GM18909 (cell line): ENCODE data around the gene XAGE1A.
"Not testable (repeated sequence)": the region's sequence is repeated elsewhere in the genome, so short reads cannot be mapped to it uniquely, and the experiment has no call there.

Experiments
- ATAC-seq: cut with Tn5 transposase; IDR thresholded peaks from one replicate; pipeline ENCODE4 v1.9.1; 2021; ENCODE audit warnings: mild to moderate bottlenecking; ENCODE audit not compliant: unreplicated experiment, poor library complexity

XAGE1A gene

DNA sequence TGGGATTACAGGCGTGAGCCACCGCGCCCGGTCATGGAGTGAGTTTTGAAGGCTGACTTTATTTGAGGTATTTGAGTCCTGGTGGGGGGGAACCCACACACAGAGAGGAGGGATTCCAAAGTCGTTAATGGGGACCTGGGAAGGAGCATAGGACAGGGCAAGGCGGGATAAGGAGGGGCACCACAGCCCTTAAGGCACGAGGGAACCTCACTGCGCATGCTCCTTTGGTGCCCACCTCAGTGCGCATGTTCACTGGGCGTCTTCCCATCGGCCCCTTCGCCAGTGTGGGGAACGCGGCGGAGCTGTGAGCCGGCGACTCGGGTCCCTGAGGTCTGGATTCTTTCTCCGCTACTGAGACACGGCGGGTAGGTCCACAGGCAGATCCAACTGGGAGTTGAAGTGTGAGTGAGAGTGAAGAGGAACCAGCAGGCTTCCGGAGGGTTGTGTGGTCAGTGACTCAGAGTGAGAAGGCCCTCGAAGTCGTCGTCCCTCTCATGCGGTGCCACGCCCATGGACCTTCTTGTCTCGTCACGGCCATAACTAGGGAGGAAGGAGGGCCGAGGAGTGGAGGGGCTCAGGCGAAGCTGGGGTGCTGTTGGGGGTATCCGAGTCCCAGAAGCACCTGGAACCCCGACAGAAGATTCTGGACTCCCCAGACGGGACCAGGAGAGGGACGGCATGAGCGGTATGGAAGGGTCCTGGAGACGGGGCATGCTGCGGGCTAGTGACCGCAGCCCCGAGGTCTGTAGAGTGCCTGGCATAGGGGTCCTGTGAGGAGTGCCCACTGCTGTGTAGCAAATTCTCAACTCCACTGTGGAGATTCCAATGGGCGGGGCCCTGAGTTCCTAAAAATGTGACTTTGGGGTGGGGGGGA, at the start of gene XAGE1A:
XAGE1A (plus strand) TSS at position 264 of the 874 bp plus-strand sequence. CDS start 1,554 bp downstream, outside the sequence.
- ATAC-seq, result not testable (repeated sequence)

- not testable (repeated sequence) for ATAC-seq
These were observed 43.6 kb upstream of the XAGE1A start for GRCh38 chrX:52452031-52452430.

GRCh38 chrX:52471301-52471700, 24.3 kb upstream of the XAGE1A start:
- ATAC-seq, result not testable (repeated sequence)

- not testable (repeated sequence) for ATAC-seq
These were observed 788 bp downstream of the XAGE1A start for GRCh38 chrX:52496419-52496772.

- ATAC-seq, result not testable (repeated sequence)
These were observed 5.8 kb downstream of the XAGE1A start for GRCh38 chrX:52501362-52501761.

- no peak for ATAC-seq
These were observed 8.9 kb downstream of the XAGE1A start for GRCh38 chrX:52504551-52504950.

DNA sequence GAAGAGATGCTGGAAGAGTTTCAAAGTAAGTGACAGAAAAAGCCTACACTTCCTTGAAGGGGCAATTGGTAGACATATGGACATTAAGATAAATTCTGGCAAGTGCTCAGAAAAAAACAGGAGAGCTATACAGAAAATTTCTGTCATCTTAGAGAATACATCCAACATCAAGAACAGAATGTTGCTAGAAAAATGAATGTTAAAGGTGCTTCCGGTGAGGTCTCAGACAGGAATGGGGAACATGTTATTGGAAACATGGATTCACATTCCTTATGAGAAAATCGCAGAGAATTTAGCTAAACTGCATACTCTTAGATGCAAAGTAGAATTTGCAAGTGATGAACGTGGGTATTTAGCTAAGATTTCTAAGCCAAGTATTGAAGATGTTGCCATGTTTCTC, 11.7 kb downstream of the XAGE1A start:
- ATAC-seq, result no peak

DNA sequence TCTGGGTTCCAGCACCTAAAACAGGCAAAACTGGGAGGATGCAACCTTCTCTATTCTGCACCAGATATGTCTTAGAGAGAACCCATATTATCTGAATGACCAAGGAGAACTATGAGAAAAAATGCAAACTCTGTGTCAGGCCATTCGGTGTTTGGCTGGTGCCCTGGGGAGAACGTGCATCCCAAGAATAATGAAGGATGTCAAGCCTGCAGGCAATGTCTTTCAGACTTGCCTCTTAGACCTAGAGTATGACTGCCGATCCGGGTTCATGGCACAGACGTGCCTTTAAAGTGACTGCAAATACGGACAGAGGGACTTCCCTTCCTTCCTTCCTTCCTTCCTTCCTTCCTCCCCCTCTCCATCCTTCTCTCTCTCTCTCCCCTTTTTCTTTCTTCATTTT, 14.3 kb downstream of the XAGE1A start:
- no peak for ATAC-seq

DNA sequence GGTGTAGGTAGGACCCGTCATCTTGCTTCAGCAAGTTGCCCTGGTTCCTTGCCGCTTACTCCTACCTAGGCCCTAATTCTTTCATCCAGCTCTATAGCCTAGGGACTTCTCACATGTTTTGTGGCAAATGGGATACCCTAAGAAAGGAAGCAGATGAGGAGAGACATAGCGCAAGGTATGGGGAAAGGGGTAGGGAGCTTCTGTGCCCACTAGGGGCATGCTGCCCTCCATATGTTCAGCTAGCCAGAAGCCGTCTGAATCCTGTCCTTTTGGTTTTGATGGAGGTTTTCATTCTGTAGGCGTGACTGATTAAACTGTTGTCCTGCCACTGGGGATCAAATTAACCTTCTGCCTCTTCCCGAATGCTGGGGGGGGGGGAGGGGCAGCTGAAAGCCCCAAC, 15.5 kb downstream of the XAGE1A start:
- ATAC-seq, result not testable (repeated sequence)

GRCh38 chrX:52516110-52516986, 20.7 kb downstream of the XAGE1A start:
- ATAC-seq, result not testable (repeated sequence)

- ATAC-seq, result not testable (repeated sequence)
These were observed 21.3 kb downstream of the XAGE1A start, which contains the start of gene XAGE1B for GRCh38 chrX:52516987-52517325. Gene XAGE1B (minus strand): TSS chrX:52517063. CDS start chrX:52515527, 1,536 bp downstream.

DNA sequence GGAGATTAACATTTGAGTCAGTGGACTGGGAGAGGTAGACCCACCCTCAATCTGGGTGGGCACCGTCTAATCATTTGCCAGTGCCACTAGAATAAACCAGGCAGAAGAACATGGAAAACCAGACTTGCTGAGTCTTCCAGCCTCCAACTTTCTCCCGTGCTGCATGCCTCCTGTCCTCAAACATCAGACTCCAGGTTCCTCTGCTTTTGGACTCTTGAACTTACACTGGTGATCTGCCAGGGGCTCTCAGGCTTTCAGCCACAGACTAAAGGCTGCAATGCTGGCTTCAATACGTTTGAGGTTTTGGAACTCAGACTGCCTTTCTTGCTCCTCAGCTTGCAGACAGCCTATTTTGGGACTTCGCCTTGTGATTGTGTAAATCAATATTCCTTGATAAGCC, 45.4 kb downstream of the XAGE1A start:
- ATAC-seq, result not testable (repeated sequence)

DNA sequence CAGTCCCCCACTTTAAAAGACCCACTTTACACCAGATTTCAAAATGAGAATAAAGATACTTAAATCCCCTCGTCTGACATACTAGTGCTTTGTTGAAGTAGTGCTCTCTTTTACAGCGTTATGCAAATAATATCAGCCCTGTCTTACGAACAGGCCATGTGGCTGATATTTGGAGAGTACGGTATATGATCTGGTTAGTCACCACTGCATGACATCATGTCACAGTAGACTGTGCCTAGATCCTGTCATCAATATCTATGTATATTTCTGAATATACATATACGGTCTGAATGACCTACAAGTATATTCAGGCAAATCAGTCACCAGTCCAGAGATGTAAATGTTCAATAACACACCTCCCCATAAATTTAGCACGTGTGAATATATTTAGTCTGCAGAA, 46.7 kb downstream of the XAGE1A start:
- ATAC-seq, result no peak

- no peak for ATAC-seq
These were observed 48.7 kb downstream of the XAGE1A start for GRCh38 chrX:52544147-52544840.

DNA sequence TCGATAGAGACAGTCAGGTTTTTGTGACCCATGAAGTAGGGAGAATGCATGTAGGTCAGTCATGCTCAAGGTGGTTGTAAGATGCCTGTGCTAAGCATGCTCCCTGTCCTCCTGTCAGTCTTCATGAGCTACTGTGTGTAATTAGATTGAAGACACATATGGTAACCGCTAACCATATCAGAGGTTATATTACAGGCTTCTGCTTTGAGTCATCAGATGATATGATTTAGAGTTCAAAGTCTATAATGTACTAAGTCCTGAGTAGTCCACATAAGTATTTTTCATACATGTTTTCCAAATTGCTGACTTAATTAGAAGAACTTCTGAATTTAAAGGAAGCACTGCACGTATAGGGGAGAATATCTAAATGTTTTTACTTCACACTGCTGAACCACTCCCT, 53.2 kb downstream of the XAGE1A start:
- not testable (repeated sequence) for ATAC-seq
